HepG2 (cell line): Measurements from ENCODE around the gene ATP6V1F. TPM values are rescaled to one million over a fixed set of nuclear protein-coding genes. Genes with fewer than 3 reads are reported as not detected.

Experiments used
- AGO2 ChIP-seq: fragments of 200-400 bp; formaldehyde crosslinking; optimal IDR thresholded peaks from 2 replicates; pipeline ENCODE3; 2017; ENCODE audit warnings: mild to moderate bottlenecking, low read depth, low read length, moderate library complexity
- CCDC6 ChIP-seq: sonication (generic); formaldehyde crosslinking; IDR thresholded peaks from 2 replicates; pipeline ENCODE4 v1.8.1; 2022; ENCODE audit warnings: mild to moderate bottlenecking, missing genetic modification reagents, moderate library complexity
- DR1 ChIP-seq: sonication (generic); formaldehyde crosslinking; IDR thresholded peaks from 2 replicates; pipeline ENCODE4 v1.8.0; 2021; ENCODE audit warnings: mild to moderate bottlenecking, missing genetic modification reagents, inconsistent platforms
- KLF9 ChIP-seq: IDR thresholded peaks from 2 replicates; pipeline ENCODE4 v1.6.1; 2016; ENCODE audit warnings: low read depth
- MEIS2 ChIP-seq: sonication (generic); formaldehyde crosslinking; IDR thresholded peaks from 2 replicates; pipeline ENCODE4 v1.9.0; 2021; ENCODE audit warnings: mild to moderate bottlenecking, missing genetic modification reagents
- PTBP1 ChIP-seq: fragments of 200-400 bp; formaldehyde crosslinking; IDR thresholded peaks from 2 replicates; pipeline ENCODE4 v1.6.1; 2018; ENCODE audit warnings: low read length, low read depth; ENCODE audit not compliant: poor library complexity, severe bottlenecking
- SETDB1 ChIP-seq: sonication (generic); formaldehyde crosslinking; IDR thresholded peaks from 2 replicates; pipeline ENCODE4 v1.5.1; 2020; ENCODE audit warnings: missing genetic modification reagents, mild to moderate bottlenecking, borderline replicate concordance
- SOX6 ChIP-seq, 2 experiments: fragments of 450-650 bp in 1 of 2; sonication (generic) in 1 of 2; formaldehyde crosslinking in 1 of 2; IDR thresholded peaks; 2 replicates each; pipeline versions ENCODE4 v1.4.0 to v1.6.1; 2017 to 2020; ENCODE audit warnings: antibody characterized with exemption in 1 of 2, mild to moderate bottlenecking in 1 of 2, missing genetic modification reagents in 1 of 2
- ZBTB10 ChIP-seq: sonication (generic); formaldehyde crosslinking; IDR thresholded peaks from 2 replicates; pipeline ENCODE4 v1.4.0; 2020; ENCODE audit warnings: missing genetic modification reagents, borderline replicate concordance
- ZBTB3 ChIP-seq: sonication (generic); formaldehyde crosslinking; IDR thresholded peaks from 2 replicates; pipeline ENCODE4 v1.4.0; 2020; ENCODE audit warnings: low read depth, mild to moderate bottlenecking, moderate library complexity, missing genetic modification reagents, borderline replicate concordance
- ZFP91 ChIP-seq: sonication (generic); formaldehyde crosslinking; IDR thresholded peaks from 2 replicates; pipeline ENCODE4 v1.9.0; 2022; ENCODE audit warnings: missing genetic modification reagents, mild to moderate bottlenecking, borderline replicate concordance
- ZFY ChIP-seq: sonication (generic); formaldehyde crosslinking; IDR thresholded peaks from 2 replicates; pipeline ENCODE4 v1.4.0; 2020; ENCODE audit warnings: missing genetic modification reagents
- ZNF18 ChIP-seq: sonication (generic); formaldehyde crosslinking; IDR thresholded peaks from 2 replicates; pipeline ENCODE4 v1.8.0; 2022; ENCODE audit warnings: mild to moderate bottlenecking, missing genetic modification reagents; ENCODE audit not compliant: insufficient replicate concordance
- ZNF260 ChIP-seq: sonication (generic); formaldehyde crosslinking; IDR thresholded peaks from 2 replicates; pipeline ENCODE4 v1.4.0; 2020; ENCODE audit warnings: missing genetic modification reagents, low read depth, mild to moderate bottlenecking, borderline replicate concordance
- ZNF337 ChIP-seq: sonication (generic); formaldehyde crosslinking; IDR thresholded peaks from 2 replicates; pipeline ENCODE4 v1.5.1; 2020; ENCODE audit warnings: missing genetic modification reagents, low read depth, mild to moderate bottlenecking, borderline replicate concordance
- ZNF33A ChIP-seq: sonication (generic); formaldehyde crosslinking; IDR thresholded peaks from 2 replicates; pipeline ENCODE4 v1.5.1; 2020; ENCODE audit warnings: missing genetic modification reagents, mild to moderate bottlenecking, moderate library complexity, borderline replicate concordance
- ZNF569 ChIP-seq: sonication (generic); formaldehyde crosslinking; IDR thresholded peaks from 2 replicates; pipeline ENCODE4 v1.5.0; 2020; ENCODE audit warnings: mild to moderate bottlenecking, missing genetic modification reagents, moderate library complexity, borderline replicate concordance
- ZNF644 ChIP-seq: IDR thresholded peaks from 2 replicates; pipeline ENCODE4 v1.6.1; 2016; ENCODE audit warnings: low read depth
- ZNF749 ChIP-seq: sonication (generic); formaldehyde crosslinking; IDR thresholded peaks from 2 replicates; pipeline ENCODE4 v1.8.0; 2022; ENCODE audit warnings: mild to moderate bottlenecking, missing genetic modification reagents, moderate library complexity, borderline replicate concordance
- ZNF75D ChIP-seq: sonication (generic); formaldehyde crosslinking; IDR thresholded peaks from 2 replicates; pipeline ENCODE4 v1.8.1; 2023; ENCODE audit warnings: missing genetic modification reagents, mild to moderate bottlenecking, borderline replicate concordance
- ZNF781 ChIP-seq: sonication (generic); formaldehyde crosslinking; IDR thresholded peaks from 2 replicates; pipeline ENCODE4 v1.5.1; 2020; ENCODE audit warnings: borderline replicate concordance, mild to moderate bottlenecking, missing genetic modification reagents; ENCODE audit errors: not compliant biosample characterization
- ZNF782 ChIP-seq: sonication (generic); formaldehyde crosslinking; IDR thresholded peaks from 2 replicates; pipeline ENCODE4 v1.4.0; 2020; ENCODE audit warnings: missing genetic modification reagents, mild to moderate bottlenecking, borderline replicate concordance
- polyA plus RNA-seq, 8 experiments: library from polyadenylated mRNA; depleted of rRNA in 3 of 8; stranded (reverse) in 7 of 8; unstranded in 1 of 8; fragments of >200 nt; fragmentation: Illumina TruSeq in 4 of 8; extraction: Trizol in 4 of 8; gene quantifications; 2 replicates each; pipeline versions ENCODE4 v1.2.1 to v1.2.3, GENCODE V29; 2011 to 2016; ENCODE audit warnings: low read depth in 4 of 8, missing spikeins in 1 of 8, mixed read lengths in 1 of 8; ENCODE audit not compliant: insufficient read depth in 1 of 8
- total RNA-seq, 5 experiments: library from RNA; depleted of rRNA; stranded (reverse); fragments of >200 nt; fragmentation: Illumina TruSeq; extraction: Trizol; gene quantifications; 2 replicates each; pipeline ENCODE4 v1.2.3, GENCODE V29; 2016; ENCODE audit warnings: low read depth in 1 of 5

Gene ATP6V1F
- total and polyA plus RNA-seq, 2 of the 13 experiments (the other 11 are each of a cell fraction or from before 2014, with no cell fraction given) = 87.2 to 132 TPM

GRCh38 chr7:128862571-128863432 lies at the start of gene ATP6V1F (continued):
- TF ChIP-seq ZFP91 (CRISPR knock-in tag) (peak; percentile 76; the same call in 1 of the 2 replicates), SETDB1 (CRISPR knock-in tag) (no peak), CCDC6 (no peak; the same call in 1 of the 2 replicates), ZNF644 (CRISPR knock-in tag) (no peak), SOX6 (IDR thresholded peaks at IDR 0.05) (no peak), SOX6 (CRISPR knock-in tag; IDR thresholded peaks at IDR 0.05) (0 out of 2 replicates have a peak, but pooled peaks have one; percentile 16), ZNF337 (CRISPR knock-in tag) (no peak), ZNF33A (CRISPR knock-in tag) (no peak), ZNF75D (CRISPR knock-in tag) (no peak), ZNF260 (CRISPR knock-in tag) (no peak), ZBTB3 (CRISPR knock-in tag) (no peak), ZNF782 (CRISPR knock-in tag) (peak; percentile 90), ZNF18 (CRISPR knock-in tag) (no peak), ZNF749 (CRISPR knock-in tag) (no peak), MEIS2 (no peak), KLF9 (no peak), PTBP1 (no peak), ZBTB10 (CRISPR knock-in tag) (no peak), ZNF781 (peak; percentile 23), DR1 (no peak), ZFY (peak; percentile 81), ZNF569 (no peak), AGO2 (no peak)
